Keratinocyte (primary cell): ENCODE data around the gene H1-8. TPM values are rescaled to one million over a fixed set of nuclear protein-coding genes. Genes with fewer than 3 reads are reported as not detected.

ENCODE experiments used
- DNase-seq: peaks from one replicate; pipeline ENCODE4 v3.0.0-alpha.2; 2011; ENCODE audit warnings: low read depth, missing footprints, low spot score
- FAIRE-seq: peaks from 2 replicates; lab custom pipeline; 2011; peaks lifted over from hg19 to GRCh38; lab: Jason Lieb, UNC
- H2AFZ ChIP-seq: 2 replicates; pipeline ENCODE4 v1.6.0; 2012; ENCODE audit warnings: low read length, control low read depth, inconsistent platforms; ENCODE audit not compliant: control insufficient read depth
- H3K27ac ChIP-seq: 2 replicates; pipeline ENCODE4 v1.5.1; 2011; ENCODE audit warnings: low read length; ENCODE audit not compliant: control insufficient read depth, insufficient read depth
- H3K27me3 ChIP-seq: 3 replicates; pipeline ENCODE4 v1.6.0; 2011; ENCODE audit warnings: low read length; ENCODE audit not compliant: control insufficient read depth, insufficient read depth; ENCODE audit errors: extremely low read depth
- H3K36me3 ChIP-seq, 2 experiments: 2 replicates in 1 of 2; 3 replicates in 1 of 2; pipeline ENCODE4 v1.5.1; 2011; ENCODE audit warnings: low read length in 2 of 2, mild to moderate bottlenecking in 1 of 2; ENCODE audit not compliant: control insufficient read depth in 2 of 2, insufficient read depth in 2 of 2; ENCODE audit errors: extremely low read depth in 1 of 2
- H3K4me1 ChIP-seq: 3 replicates; pipeline ENCODE4 v1.5.1; 2011; ENCODE audit warnings: low read length; ENCODE audit not compliant: control insufficient read depth, insufficient read depth; ENCODE audit errors: extremely low read depth
- H3K4me2 ChIP-seq: 3 replicates; pipeline ENCODE4 v1.6.0; 2011; ENCODE audit warnings: low read depth, low read length; ENCODE audit not compliant: control insufficient read depth, insufficient read depth; ENCODE audit errors: extremely low read depth
- H3K4me3 ChIP-seq, 3 experiments: fragments of 200-600 bp in 1 of 3; sonication (generic) in 1 of 3; 2 replicates in 2 of 3; 3 replicates in 1 of 3; pipeline ENCODE4 v1.5.1; 2011 to 2016; ENCODE audit warnings: low read length in 3 of 3, mild to moderate bottlenecking in 3 of 3, control low read depth in 2 of 3, inconsistent platforms in 1 of 3, low read depth in 1 of 3, mixed read lengths in 1 of 3, mixed run types in 1 of 3, moderate library complexity in 1 of 3; ENCODE audit not compliant: control insufficient read depth in 2 of 3, insufficient read depth in 2 of 3; ENCODE audit errors: extremely low read depth in 1 of 3
- H3K79me2 ChIP-seq: 2 replicates; pipeline ENCODE4 v1.6.0; 2012; ENCODE audit warnings: low read length; ENCODE audit not compliant: control insufficient read depth, insufficient read depth
- H3K9ac ChIP-seq: 3 replicates; pipeline ENCODE4 v1.6.0; 2011; ENCODE audit warnings: low read length; ENCODE audit not compliant: control insufficient read depth, insufficient read depth; ENCODE audit errors: extremely low read depth
- H3K9me1 ChIP-seq: 3 replicates; pipeline ENCODE4 v1.6.0; 2011; ENCODE audit warnings: low read length; ENCODE audit not compliant: control insufficient read depth, insufficient read depth; ENCODE audit errors: extremely low read depth
- H3K9me3 ChIP-seq: 2 replicates; pipeline ENCODE4 v1.5.1; 2012; ENCODE audit warnings: low read depth, low read length; ENCODE audit not compliant: control insufficient read depth
- H4K20me1 ChIP-seq: 3 replicates; pipeline ENCODE4 v1.6.0; 2011; ENCODE audit warnings: low read length; ENCODE audit not compliant: control insufficient read depth, insufficient read depth; ENCODE audit errors: extremely low read depth
- EZH2 ChIP-seq: IDR thresholded peaks from one replicate; pipeline ENCODE4 v1.6.1; 2012; ENCODE audit warnings: inconsistent platforms, mild to moderate bottlenecking, low read length, moderate library complexity
- dilution Hi-C: fragments of 300-500 bp; cut with MboI; formaldehyde crosslinking; loops from one replicate; pipeline ENCODE4 v1.7.0; 2020; ENCODE audit warnings: low sequenced_read_pairs; ENCODE audit not compliant: extremely low pct_ligation_motif_present
- polyA plus RNA-seq, 5 experiments: library from polyadenylated mRNA; depleted of rRNA in 3 of 5; stranded (reverse) in 3 of 5; stranded (forward) in 1 of 5; unstranded in 1 of 5; fragments of >200 nt; gene quantifications; 1 replicate in 1 of 5; 2 replicates in 3 of 5; 3 replicates in 1 of 5; pipeline versions ENCODE4 v1.2.1 to v1.2.3, GENCODE V29; 2011 to 2012; ENCODE audit warnings: missing spikeins in 2 of 5, low read depth in 1 of 5, low replicate concordance in 1 of 5
- TF ChIP-seq, protein P1 (sequence below), 3 experiments: IDR thresholded peaks in 1 of 3; conservative IDR thresholded peaks in 1 of 3; optimal IDR thresholded peaks in 1 of 3; 2 replicates in 2 of 3; 3 replicates in 1 of 3; pipeline versions ENCODE3 to v1.5.1; 2011; ENCODE audit warnings: low read length in 3 of 3, mild to moderate bottlenecking in 3 of 3, moderate library complexity in 2 of 3, control low read depth in 1 of 3, inconsistent platforms in 1 of 3; ENCODE audit not compliant: insufficient read depth in 2 of 3; ENCODE audit errors: extremely low read depth in 1 of 3

Gene H1-8
- polyA plus RNA-seq, 1 donor (not counting 4 experiments of a cell fraction or from before 2014, with no cell fraction given) = not detected

DNA sequence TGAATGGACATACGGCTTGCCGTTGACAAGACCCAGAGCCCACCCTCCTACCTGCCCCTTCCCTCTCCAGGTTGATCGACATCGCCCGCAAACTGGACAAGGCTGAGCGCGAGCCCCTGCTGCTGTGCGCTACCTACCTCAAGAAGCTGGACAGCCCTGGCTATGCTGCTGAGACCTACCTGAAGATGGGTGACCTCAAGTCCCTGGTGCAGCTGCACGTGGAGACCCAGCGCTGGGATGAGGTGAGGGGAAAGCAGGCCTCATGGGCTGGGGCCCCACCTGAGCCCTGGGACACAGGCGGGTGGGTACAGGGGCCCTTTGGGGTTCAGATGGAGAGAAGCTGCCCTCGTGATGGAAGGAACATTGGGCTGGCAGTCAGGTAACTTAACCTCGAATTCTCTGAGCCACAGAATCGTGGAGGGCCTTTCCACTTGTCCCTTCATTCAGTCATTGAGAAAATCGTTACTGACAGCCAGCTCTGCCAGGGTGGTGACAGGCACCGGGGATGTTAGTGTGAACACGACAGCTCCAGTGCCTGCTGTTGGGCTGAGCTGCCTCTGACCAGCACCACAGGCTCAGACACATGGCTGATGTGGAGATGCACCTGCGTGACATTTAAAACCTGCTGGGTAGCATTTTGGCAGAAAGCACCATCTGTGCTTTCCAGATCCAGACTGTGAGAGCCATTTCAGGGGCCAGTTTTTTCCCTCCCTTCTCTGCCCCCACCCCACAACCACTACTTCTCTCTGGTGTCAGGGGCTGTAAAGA lies 40.1 kb upstream of the H1-8 start:
- Histone ChIP-seq H3K79me2 (no peaks in the 10 kb centered on the region), H3K9ac (no peak overlapping the region), H3K4me1 (no peaks in the 10 kb centered on the region), H2AFZ (no peak overlapping the region), H3K4me2 (no peak overlapping the region), H3K9me1 (no peaks in the 10 kb centered on the region), H3K9me3 (no peaks in the 10 kb centered on the region), H3K4me3 (no peak overlapping the region), H3K36me3 (no peaks in the 10 kb centered on the region), H3K27ac (no peak overlapping the region), H4K20me1 (no peaks in the 10 kb centered on the region), H3K27me3 (no peaks in the 10 kb centered on the region)
- dilution Hi-C loops = no loop called here
- DNase-seq = no peak
- no peak for FAIRE-seq
- TF ChIP-seq, protein P1, sequence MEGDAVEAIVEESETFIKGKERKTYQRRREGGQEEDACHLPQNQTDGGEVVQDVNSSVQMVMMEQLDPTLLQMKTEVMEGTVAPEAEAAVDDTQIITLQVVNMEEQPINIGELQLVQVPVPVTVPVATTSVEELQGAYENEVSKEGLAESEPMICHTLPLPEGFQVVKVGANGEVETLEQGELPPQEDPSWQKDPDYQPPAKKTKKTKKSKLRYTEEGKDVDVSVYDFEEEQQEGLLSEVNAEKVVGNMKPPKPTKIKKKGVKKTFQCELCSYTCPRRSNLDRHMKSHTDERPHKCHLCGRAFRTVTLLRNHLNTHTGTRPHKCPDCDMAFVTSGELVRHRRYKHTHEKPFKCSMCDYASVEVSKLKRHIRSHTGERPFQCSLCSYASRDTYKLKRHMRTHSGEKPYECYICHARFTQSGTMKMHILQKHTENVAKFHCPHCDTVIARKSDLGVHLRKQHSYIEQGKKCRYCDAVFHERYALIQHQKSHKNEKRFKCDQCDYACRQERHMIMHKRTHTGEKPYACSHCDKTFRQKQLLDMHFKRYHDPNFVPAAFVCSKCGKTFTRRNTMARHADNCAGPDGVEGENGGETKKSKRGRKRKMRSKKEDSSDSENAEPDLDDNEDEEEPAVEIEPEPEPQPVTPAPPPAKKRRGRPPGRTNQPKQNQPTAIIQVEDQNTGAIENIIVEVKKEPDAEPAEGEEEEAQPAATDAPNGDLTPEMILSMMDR (optimal IDR thresholded peaks at IDR 0.05 in 1 of 3, IDR thresholded peaks at IDR 0.05 in 1 of 3, conservative IDR thresholded peaks at IDR 0.05 in 1 of 3; ENCODE audit: extremely low read depth in 1 of 3, insufficient read depth in 2 of 3, low read length in 3 of 3) = no peak
- no peak for TF ChIP-seq EZH2

DNA sequence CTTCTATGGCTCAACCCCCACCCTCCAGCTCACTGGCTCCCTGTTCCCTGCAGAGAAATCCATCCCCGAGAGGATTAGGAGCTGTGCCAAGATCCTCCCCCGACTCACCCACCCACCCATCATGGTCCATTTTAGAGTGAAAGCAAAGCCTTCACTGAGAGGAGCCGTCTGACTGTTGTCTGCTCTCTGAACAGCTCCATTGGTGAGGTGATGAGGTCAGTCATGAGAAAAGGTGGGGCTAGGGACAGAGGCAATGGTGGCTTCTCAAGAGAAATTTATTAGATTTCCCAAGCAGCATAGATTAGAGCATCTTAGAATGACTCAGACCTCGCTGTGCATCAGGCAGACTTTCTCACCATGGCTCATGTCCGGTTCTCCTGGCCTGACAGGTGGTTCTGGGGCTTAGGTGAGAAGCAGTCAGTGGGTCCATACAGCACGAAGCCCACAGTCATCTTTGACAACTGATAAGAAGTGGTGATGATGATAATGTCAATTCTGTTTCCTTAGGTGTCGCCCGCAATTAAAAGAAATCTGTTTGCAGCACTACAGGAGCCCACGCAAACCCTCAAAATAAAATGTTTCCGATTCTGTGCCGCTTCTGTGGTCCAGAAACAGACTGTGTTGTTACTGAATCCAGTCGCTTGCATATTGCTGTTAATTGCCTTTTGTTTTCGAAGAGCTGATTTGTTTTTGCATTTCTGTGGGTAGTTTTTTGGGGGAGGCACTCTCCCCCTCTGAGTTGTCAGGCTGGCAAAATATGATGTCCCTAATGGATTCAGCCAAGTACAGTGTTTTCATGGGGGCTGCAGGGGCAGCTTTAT lies 39.3 kb upstream of the H1-8 start:
- no peak overlapping the region for H3K4me2 ChIP-seq
- H3K27ac ChIP-seq = no peak overlapping the region
- H3K9ac ChIP-seq = no peak overlapping the region
- no peak for FAIRE-seq
- no peaks in the 10 kb centered on the region for H4K20me1 ChIP-seq
- H3K9me3 ChIP-seq = no peaks in the 10 kb centered on the region
- dilution Hi-C loops = no loop called here
- H3K9me1 ChIP-seq = no peaks in the 10 kb centered on the region
- H3K4me3 ChIP-seq = no peak overlapping the region
- H3K4me1 ChIP-seq = no peaks in the 10 kb centered on the region
- H3K27me3 ChIP-seq = no peaks in the 10 kb centered on the region
- TF ChIP-seq, protein P1 (optimal IDR thresholded peaks at IDR 0.05 in 1 of 3, IDR thresholded peaks at IDR 0.05 in 1 of 3, conservative IDR thresholded peaks at IDR 0.05 in 1 of 3; ENCODE audit: extremely low read depth in 1 of 3, insufficient read depth in 2 of 3, low read length in 3 of 3) = no peak
- TF ChIP-seq EZH2 = no peak
- no peaks in the 10 kb centered on the region for H3K36me3 ChIP-seq
- no peak overlapping the region for H2AFZ ChIP-seq
- H3K79me2 ChIP-seq = no peaks in the 10 kb centered on the region
- DNase-seq = no peak
